Peyer's patch (tissue), 4 donors: ENCODE measurements around the gene STX18.

ENCODE experiments used
- POLR2A ChIP-seq, 2 donors: fragments of 450-650 bp; IDR thresholded peaks; one replicate each; pipeline ENCODE4 v1.5.1; 2017; ENCODE audit warnings: antibody characterized with exemption in 2 of 2, mild to moderate bottlenecking in 2 of 2, moderate library complexity in 2 of 2
- TF ChIP-seq, protein P1 (sequence below), 6 experiments: fragments of 450-650 bp in 4 of 6; fragments of 200-600 bp in 2 of 6; sonication (generic) in 1 of 6; IDR thresholded peaks; one replicate each; pipeline ENCODE4 v1.5.1; 2017 to 2019; ENCODE audit warnings: antibody characterized with exemption in 6 of 6, mild to moderate bottlenecking in 3 of 6, moderate library complexity in 1 of 6

DNA sequence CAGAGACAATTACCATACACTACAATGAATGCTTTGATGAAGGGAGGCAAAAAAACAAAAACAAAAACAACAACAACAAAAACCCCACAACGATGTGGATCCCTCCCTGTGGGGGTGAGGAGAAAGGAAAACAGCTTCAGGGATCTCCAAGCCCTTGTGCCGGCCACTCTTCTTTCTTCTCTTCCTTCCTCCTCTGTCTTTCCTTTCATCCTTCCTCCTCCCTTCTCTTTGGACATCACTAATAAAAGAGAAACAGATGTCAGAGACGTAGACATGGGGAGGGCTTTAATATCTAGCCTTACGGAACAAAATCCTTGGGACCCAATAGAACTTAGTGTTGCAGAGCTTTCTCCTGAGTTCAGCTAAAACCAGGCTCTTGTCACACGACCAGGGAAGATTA, 18.8 kb upstream of the STX18 start:
- TF ChIP-seq, protein P1, sequence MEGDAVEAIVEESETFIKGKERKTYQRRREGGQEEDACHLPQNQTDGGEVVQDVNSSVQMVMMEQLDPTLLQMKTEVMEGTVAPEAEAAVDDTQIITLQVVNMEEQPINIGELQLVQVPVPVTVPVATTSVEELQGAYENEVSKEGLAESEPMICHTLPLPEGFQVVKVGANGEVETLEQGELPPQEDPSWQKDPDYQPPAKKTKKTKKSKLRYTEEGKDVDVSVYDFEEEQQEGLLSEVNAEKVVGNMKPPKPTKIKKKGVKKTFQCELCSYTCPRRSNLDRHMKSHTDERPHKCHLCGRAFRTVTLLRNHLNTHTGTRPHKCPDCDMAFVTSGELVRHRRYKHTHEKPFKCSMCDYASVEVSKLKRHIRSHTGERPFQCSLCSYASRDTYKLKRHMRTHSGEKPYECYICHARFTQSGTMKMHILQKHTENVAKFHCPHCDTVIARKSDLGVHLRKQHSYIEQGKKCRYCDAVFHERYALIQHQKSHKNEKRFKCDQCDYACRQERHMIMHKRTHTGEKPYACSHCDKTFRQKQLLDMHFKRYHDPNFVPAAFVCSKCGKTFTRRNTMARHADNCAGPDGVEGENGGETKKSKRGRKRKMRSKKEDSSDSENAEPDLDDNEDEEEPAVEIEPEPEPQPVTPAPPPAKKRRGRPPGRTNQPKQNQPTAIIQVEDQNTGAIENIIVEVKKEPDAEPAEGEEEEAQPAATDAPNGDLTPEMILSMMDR (IDR thresholded peaks at IDR 0.05) = no peak
- no peak for TF ChIP-seq POLR2A (IDR thresholded peaks at IDR 0.05)
